ENCODE results near the gene HTT. TPM values are rescaled to one million over a fixed set of nuclear protein-coding genes. Genes with fewer than 3 reads are reported as not detected.
"Not testable (repeated sequence)": the region's sequence is repeated elsewhere in the genome, so short reads cannot be mapped to it uniquely, and the experiment has no call there.

Gene HTT
- total RNA-seq, 2 experiments from 2014 or later, result 54.2 to 56.5 TPM

GRCh38 chr4:3046162-3046561 is 28.3 kb upstream of the HTT start:
- TF ChIP-seq, protein P1, sequence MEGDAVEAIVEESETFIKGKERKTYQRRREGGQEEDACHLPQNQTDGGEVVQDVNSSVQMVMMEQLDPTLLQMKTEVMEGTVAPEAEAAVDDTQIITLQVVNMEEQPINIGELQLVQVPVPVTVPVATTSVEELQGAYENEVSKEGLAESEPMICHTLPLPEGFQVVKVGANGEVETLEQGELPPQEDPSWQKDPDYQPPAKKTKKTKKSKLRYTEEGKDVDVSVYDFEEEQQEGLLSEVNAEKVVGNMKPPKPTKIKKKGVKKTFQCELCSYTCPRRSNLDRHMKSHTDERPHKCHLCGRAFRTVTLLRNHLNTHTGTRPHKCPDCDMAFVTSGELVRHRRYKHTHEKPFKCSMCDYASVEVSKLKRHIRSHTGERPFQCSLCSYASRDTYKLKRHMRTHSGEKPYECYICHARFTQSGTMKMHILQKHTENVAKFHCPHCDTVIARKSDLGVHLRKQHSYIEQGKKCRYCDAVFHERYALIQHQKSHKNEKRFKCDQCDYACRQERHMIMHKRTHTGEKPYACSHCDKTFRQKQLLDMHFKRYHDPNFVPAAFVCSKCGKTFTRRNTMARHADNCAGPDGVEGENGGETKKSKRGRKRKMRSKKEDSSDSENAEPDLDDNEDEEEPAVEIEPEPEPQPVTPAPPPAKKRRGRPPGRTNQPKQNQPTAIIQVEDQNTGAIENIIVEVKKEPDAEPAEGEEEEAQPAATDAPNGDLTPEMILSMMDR (IDR thresholded peaks at IDR 0.05), result no peak
- H3K36me3 Mint-ChIP-seq (ENCODE audit: low read depth), result peaks cover 5% of the 10 kb centered on the region
- DNase-seq (no peak), ATAC-seq (no peak)
- peaks cover 43% of the 10 kb centered on the region for H3K4me1 Mint-ChIP-seq (ENCODE audit: low read depth)
- CTCF ChIA-PET, result interaction anchor here (0.8 to 1.7 kb wide), 5 partner anchors 8 to 68 kb away, joined by 3 to 5 read pairs (median 4); no protein-coding TSS in a partner anchor
- H3K27ac Mint-ChIP-seq, result no peak overlapping the region
- intact Hi-C loops (cut with micrococcal nuclease), result no loop called here
- peaks cover 1% of the 10 kb centered on the region for H3K27me3 Mint-ChIP-seq
- H3K4me3 Mint-ChIP-seq, result no peak overlapping the region
- POLR2A ChIA-PET, result no interaction called here
- peaks cover 7% of the 10 kb centered on the region for H3K9me3 Mint-ChIP-seq

DNA sequence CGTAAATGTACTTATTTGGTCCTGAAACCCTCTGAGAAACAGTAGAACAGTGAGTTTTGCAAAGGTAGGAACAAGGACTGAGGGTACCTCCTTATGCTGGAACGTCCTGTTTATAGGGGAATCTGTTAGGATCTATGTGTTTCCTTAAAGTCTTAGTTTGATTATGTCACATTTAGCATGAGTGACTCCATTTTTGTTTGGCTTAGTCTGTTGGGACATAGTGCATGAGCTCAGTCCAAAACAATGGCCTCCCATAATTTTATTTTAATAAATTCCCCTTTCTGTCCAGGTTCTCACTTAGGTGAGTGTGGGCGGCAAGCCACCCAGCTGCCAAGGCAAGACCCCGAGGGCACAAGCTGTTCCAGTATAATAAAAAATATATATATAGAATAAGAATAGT is 27.9 kb upstream of the HTT start:
- Mint-ChIP-seq H3K9me3 (peaks cover 7% of the 10 kb centered on the region), H3K4me3 (no peak overlapping the region), H3K27me3 (peaks cover 1% of the 10 kb centered on the region), H3K36me3 (ENCODE audit: low read depth) (peaks cover 5% of the 10 kb centered on the region), H3K27ac (no peak overlapping the region), H3K4me1 (ENCODE audit: low read depth) (peaks cover 41% of the 10 kb centered on the region)
- TF ChIP-seq, protein P1 (IDR thresholded peaks at IDR 0.05), result no peak
- POLR2A ChIA-PET, result no interaction called here
- CTCF ChIA-PET, result interaction anchor here (0.6 to 1.7 kb wide), 7 partner anchors 8 to 123 kb away, joined by 3 to 5 read pairs (median 4); no protein-coding TSS in a partner anchor
- intact Hi-C loops (cut with micrococcal nuclease), result no loop called here
- DNase-seq (no peak), ATAC-seq (no peak)

DNA sequence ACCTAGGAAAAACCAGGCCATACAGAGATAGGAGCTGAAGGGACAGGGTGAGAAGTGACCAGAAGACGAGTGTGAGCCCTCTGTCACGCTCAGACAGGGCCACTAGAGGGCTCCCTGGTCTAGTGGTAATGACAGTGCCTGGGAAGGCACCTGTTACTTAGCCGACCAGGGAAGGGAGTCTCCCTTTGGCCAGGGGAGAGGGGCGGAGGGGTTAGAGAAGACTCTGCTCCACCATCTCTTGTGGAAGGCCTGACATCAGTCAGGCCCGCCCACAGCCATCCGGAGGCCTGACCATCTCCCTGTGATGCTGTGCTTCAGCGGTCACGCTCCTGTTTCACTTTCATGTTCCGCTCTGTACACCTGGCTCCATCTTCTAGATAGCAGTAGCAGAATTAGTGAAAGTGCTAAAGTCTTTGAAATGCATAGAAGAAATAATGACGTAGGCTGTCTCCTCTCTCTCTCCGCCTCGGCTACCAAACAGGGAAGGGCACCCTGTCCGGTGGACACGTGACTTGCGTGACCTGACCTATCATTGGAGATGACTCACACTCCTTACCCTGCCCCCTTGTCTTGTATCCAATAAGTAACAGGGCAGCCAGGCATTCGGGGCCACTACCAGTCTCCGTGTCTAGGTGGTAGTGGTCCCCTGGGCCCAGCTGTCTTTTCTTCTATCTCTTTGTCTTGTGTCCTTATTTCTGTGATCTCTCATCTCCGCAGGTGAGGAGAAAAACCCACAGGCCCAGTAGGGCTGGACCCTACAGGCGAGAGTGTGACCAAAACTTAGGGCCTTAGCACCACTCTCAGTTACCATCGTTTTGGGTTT is 26.8 kb upstream of the HTT start:
- ATAC-seq (peak; percentile 98), DNase-seq (peak; percentile 94)
- TF ChIP-seq, protein P1 (IDR thresholded peaks at IDR 0.05), result peak; percentile 72
- intact Hi-C loops (cut with micrococcal nuclease), result no loop called here
- POLR2A ChIA-PET, result interaction anchor here (0.8 kb wide), 1 partner anchor 27 kb away, joined by 4 read pairs; the partner anchor contains the start of gene HTT
- Mint-ChIP-seq H3K36me3 (ENCODE audit: low read depth) (peaks cover 5% of the 10 kb centered on the region), H3K27me3 (peaks cover 1% of the 10 kb centered on the region), H3K4me1 (ENCODE audit: low read depth) (peaks cover 33% of the 10 kb centered on the region), H3K27ac (peak overlapping the region; percentile 78), H3K9me3 (peaks cover 7% of the 10 kb centered on the region), H3K4me3 (peak overlapping the region; percentile 28)
- CTCF ChIA-PET, result interaction anchor here (0.7 to 1.5 kb wide), 6 partner anchors 9 to 94 kb away, joined by 3 to 5 read pairs (median 4); no protein-coding TSS in a partner anchor

- DNase-seq; ATAC-seq; H3K27me3 Mint-ChIP-seq; H3K9me3 Mint-ChIP-seq; H3K27ac Mint-ChIP-seq; POLR2A ChIA-PET; CTCF ChIA-PET; intact Hi-C loops (cut with micrococcal nuclease); H3K36me3 Mint-ChIP-seq (ENCODE audit: low read depth); H3K4me3 Mint-ChIP-seq: not testable (repeated sequence)
- H3K4me1 Mint-ChIP-seq (ENCODE audit: low read depth), result peaks cover 14% of the 10 kb centered on the region
Measured at GRCh38 chr4:3051141-3051897, 23.2 kb upstream of the HTT start.

DNA sequence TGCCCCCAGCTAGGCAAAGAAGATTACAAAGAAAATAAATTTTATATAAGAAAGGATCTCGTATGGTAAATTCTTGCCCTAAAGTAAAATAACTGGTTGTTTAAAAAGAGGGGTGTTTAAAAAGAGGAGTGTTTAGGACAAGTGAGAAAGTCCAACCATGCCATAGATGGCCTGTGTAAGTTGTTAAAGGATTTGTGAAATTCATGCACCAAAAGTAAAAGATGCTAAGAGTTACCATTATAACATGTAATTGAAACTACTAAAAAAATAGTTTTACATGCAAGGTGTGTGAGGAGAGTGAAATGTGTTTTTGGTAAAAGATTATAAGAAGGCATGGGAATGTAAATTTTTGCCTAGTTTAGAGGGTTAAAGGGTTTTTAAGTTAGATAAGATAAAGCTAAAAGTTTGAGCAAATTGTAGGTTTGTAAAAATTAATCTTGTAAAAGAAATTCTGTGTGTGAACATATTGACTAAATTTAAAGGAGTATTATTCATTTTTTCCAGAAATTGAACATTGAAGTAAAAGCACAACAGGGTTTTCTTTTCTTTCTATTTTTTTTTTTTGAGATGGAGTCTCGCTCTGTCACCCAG is 20.2 kb upstream of the HTT start:
- no peak overlapping the region for H3K27ac Mint-ChIP-seq
- TF ChIP-seq, protein P1 (IDR thresholded peaks at IDR 0.05), result no peak
- peaks cover 2% of the 10 kb centered on the region for H3K27me3 Mint-ChIP-seq
- DNase-seq, result no peak
- no peak overlapping the region for H3K4me3 Mint-ChIP-seq
- ATAC-seq, result no peak
- peaks cover 3% of the 10 kb centered on the region for H3K36me3 Mint-ChIP-seq (ENCODE audit: low read depth)
- no peaks in the 10 kb centered on the region for H3K4me1 Mint-ChIP-seq (ENCODE audit: low read depth)
- CTCF ChIA-PET, result no interaction called here
- H3K9me3 Mint-ChIP-seq, result peaks cover 9% of the 10 kb centered on the region
- POLR2A ChIA-PET, result no interaction called here
- intact Hi-C loops (cut with micrococcal nuclease), result no loop called here
